HepG2 (cell line): ENCODE results near the gene RHBDD2. TPM values are rescaled to one million over a fixed set of nuclear protein-coding genes. Genes with fewer than 3 reads are reported as not detected.

Experiments used
- ARHGAP35 ChIP-seq: sonication (generic); formaldehyde crosslinking; IDR thresholded peaks from 2 replicates; pipeline ENCODE4 v1.9.0; 2022; ENCODE audit warnings: mild to moderate bottlenecking, inconsistent platforms, moderate library complexity, missing genetic modification reagents, borderline replicate concordance
- ASH2L ChIP-seq: fragments of 300-600, 200-600 bp; sonication (generic); IDR thresholded peaks from 2 replicates; pipeline ENCODE4 v1.7.0; 2017; ENCODE audit warnings: low read depth, mild to moderate bottlenecking, moderate library complexity, mixed read lengths, low read length; ENCODE audit not compliant: insufficient read length
- BHLHE40 ChIP-seq: IDR thresholded peaks from 2 replicates; pipeline ENCODE4 v1.6.1; 2011; ENCODE audit warnings: low read length, improper control_type of control experiment
- DNMT1 ChIP-seq: sonication (generic); formaldehyde crosslinking; IDR thresholded peaks from 2 replicates; pipeline ENCODE4 v1.5.1; 2020; ENCODE audit warnings: mild to moderate bottlenecking, missing genetic modification reagents
- FOXJ3 ChIP-seq: sonication (generic); formaldehyde crosslinking; IDR thresholded peaks from 2 replicates; pipeline ENCODE4 v1.4.0; 2020; ENCODE audit warnings: missing genetic modification reagents, mild to moderate bottlenecking, borderline replicate concordance
- KLF16 ChIP-seq, 2 experiments: sonication (generic) in 1 of 2; formaldehyde crosslinking in 1 of 2; IDR thresholded peaks; 2 replicates each; pipeline versions ENCODE4 v1.6.1 to v1.8.0; 2016 to 2023; ENCODE audit warnings: missing genetic modification reagents in 2 of 2, missing compliant biosample characterization in 1 of 2
- MZF1 ChIP-seq: sonication (generic); formaldehyde crosslinking; IDR thresholded peaks from 2 replicates; pipeline ENCODE4 v1.8.1; 2023; ENCODE audit warnings: mild to moderate bottlenecking, missing genetic modification reagents, borderline replicate concordance
- STAG1 ChIP-seq: sonication (generic); formaldehyde crosslinking; IDR thresholded peaks from 2 replicates; pipeline ENCODE4 v1.4.0; 2020; ENCODE audit warnings: missing genetic modification reagents
- STAT5B ChIP-seq: sonication (generic); formaldehyde crosslinking; IDR thresholded peaks from 2 replicates; pipeline ENCODE4 v1.4.0; 2020; ENCODE audit warnings: missing genetic modification reagents
- TBX3 ChIP-seq: fragments of 450-650 bp; IDR thresholded peaks from 2 replicates; pipeline ENCODE4 v1.6.1; 2017; ENCODE audit warnings: antibody characterized with exemption, mild to moderate bottlenecking, inconsistent platforms, borderline replicate concordance
- ZBTB1 ChIP-seq: sonication (generic); formaldehyde crosslinking; IDR thresholded peaks from 2 replicates; pipeline ENCODE4 v1.4.0; 2020; ENCODE audit warnings: missing genetic modification reagents, borderline replicate concordance
- ZNF333 ChIP-seq: sonication (generic); formaldehyde crosslinking; IDR thresholded peaks from 2 replicates; pipeline ENCODE4 v1.4.0; 2020; ENCODE audit warnings: mild to moderate bottlenecking, missing genetic modification reagents, borderline replicate concordance
- ZNF510 ChIP-seq: sonication (generic); formaldehyde crosslinking; IDR thresholded peaks from 2 replicates; pipeline ENCODE4 v1.4.0; 2020; ENCODE audit warnings: low read depth, mild to moderate bottlenecking, missing genetic modification reagents
- polyA plus RNA-seq, 8 experiments: library from polyadenylated mRNA; depleted of rRNA in 3 of 8; stranded (reverse) in 7 of 8; unstranded in 1 of 8; fragments of >200 nt; fragmentation: Illumina TruSeq in 4 of 8; extraction: Trizol in 4 of 8; gene quantifications; 2 replicates each; pipeline versions ENCODE4 v1.2.1 to v1.2.3, GENCODE V29; 2011 to 2016; ENCODE audit warnings: low read depth in 4 of 8, missing spikeins in 1 of 8, mixed read lengths in 1 of 8; ENCODE audit not compliant: insufficient read depth in 1 of 8
- total RNA-seq, 5 experiments: library from RNA; depleted of rRNA; stranded (reverse); fragments of >200 nt; fragmentation: Illumina TruSeq; extraction: Trizol; gene quantifications; 2 replicates each; pipeline ENCODE4 v1.2.3, GENCODE V29; 2016; ENCODE audit warnings: low read depth in 1 of 5
- TF ChIP-seq, protein P1 (sequence below): sonication (generic); formaldehyde crosslinking; IDR thresholded peaks from 2 replicates; pipeline ENCODE4 v1.4.0; 2020; ENCODE audit warnings: missing genetic modification reagents
- TF ChIP-seq, protein P2 (sequence below): sonication (generic); formaldehyde crosslinking; IDR thresholded peaks from 2 replicates; pipeline ENCODE4 v1.4.0; 2020; ENCODE audit warnings: missing genetic modification reagents, borderline replicate concordance
- TF ChIP-seq, protein P3 (sequence below): IDR thresholded peaks from 2 replicates; pipeline ENCODE4 v1.4.0; 2020; ENCODE audit warnings: mild to moderate bottlenecking, missing genetic modification reagents
- TF ChIP-seq, protein P4 (sequence below): sonication (generic); formaldehyde crosslinking; IDR thresholded peaks from 2 replicates; pipeline ENCODE4 v1.9.0; 2021; ENCODE audit warnings: missing genetic modification reagents, mild to moderate bottlenecking, borderline replicate concordance

RHBDD2 gene
- total and polyA plus RNA-seq, 2 of the 13 experiments (the other 11 are each of a cell fraction or from before 2014, with no cell fraction given): 23.1 to 26.4 TPM

DNA sequence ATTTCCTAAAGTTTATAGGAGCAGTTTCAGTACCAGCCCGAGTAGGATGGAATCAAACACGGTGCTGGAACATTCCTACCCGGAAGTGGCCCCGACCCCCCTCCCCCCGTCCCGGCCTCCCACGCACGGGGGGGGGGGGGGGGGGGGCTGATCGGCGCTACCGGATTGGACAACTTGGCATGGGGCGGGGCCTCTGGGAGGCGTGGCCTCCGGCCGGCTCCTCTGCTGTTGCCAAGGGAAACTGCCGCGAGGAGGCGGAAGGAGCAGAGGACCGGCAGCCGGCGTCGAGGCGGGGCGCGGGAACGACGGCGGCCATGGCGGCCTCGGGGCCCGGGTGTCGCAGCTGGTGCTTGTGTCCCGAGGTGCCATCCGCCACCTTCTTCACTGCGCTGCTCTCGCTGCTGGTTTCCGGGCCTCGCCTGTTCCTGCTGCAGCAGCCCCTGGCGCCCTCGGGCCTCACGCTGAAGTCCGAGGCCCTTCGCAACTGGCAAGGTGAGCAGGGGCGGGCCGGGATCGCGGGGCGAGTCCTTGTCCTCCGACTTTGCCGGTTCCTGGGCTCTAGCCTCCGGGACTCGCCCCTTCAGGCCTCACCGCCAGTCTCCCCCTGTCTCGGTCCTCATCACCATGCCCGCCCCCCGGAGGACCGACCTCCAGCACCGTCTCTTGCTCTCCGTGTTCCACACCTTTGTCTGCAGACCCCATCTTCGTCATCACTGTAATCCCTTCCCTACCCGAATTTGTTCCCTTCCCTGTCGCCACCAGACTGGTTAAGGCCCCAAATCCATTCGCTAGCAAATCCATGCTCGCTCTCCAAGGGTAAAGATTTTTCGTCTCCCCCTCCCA lies at the start of gene RHBDD2 (continued):
- TF ChIP-seq, protein P1, sequence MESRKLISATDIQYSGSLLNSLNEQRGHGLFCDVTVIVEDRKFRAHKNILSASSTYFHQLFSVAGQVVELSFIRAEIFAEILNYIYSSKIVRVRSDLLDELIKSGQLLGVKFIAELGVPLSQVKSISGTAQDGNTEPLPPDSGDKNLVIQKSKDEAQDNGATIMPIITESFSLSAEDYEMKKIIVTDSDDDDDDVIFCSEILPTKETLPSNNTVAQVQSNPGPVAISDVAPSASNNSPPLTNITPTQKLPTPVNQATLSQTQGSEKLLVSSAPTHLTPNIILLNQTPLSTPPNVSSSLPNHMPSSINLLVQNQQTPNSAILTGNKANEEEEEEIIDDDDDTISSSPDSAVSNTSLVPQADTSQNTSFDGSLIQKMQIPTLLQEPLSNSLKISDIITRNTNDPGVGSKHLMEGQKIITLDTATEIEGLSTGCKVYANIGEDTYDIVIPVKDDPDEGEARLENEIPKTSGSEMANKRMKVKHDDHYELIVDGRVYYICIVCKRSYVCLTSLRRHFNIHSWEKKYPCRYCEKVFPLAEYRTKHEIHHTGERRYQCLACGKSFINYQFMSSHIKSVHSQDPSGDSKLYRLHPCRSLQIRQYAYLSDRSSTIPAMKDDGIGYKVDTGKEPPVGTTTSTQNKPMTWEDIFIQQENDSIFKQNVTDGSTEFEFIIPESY: no peak
- no peak for TF ChIP-seq ZBTB1 (CRISPR knock-in tag)
- TF ChIP-seq ASH2L: peak; percentile 72
- peak; percentile 51 for TF ChIP-seq STAG1
- no peak for TF ChIP-seq ARHGAP35 (CRISPR knock-in tag)
- TF ChIP-seq STAT5B (CRISPR knock-in tag): no peak
- peak in 1 of 2 experiments; percentile 46; a peak in 1 of 4 replicates for TF ChIP-seq KLF16 (CRISPR knock-in tag; IDR thresholded peaks at IDR 0.05)
- TF ChIP-seq, protein P2, sequence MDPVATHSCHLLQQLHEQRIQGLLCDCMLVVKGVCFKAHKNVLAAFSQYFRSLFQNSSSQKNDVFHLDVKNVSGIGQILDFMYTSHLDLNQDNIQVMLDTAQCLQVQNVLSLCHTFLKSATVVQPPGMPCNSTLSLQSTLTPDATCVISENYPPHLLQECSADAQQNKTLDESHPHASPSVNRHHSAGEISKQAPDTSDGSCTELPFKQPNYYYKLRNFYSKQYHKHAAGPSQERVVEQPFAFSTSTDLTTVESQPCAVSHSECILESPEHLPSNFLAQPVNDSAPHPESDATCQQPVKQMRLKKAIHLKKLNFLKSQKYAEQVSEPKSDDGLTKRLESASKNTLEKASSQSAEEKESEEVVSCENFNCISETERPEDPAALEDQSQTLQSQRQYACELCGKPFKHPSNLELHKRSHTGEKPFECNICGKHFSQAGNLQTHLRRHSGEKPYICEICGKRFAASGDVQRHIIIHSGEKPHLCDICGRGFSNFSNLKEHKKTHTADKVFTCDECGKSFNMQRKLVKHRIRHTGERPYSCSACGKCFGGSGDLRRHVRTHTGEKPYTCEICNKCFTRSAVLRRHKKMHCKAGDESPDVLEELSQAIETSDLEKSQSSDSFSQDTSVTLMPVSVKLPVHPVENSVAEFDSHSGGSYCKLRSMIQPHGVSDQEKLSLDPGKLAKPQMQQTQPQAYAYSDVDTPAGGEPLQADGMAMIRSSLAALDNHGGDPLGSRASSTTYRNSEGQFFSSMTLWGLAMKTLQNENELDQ: no peak
- TF ChIP-seq, protein P3, sequence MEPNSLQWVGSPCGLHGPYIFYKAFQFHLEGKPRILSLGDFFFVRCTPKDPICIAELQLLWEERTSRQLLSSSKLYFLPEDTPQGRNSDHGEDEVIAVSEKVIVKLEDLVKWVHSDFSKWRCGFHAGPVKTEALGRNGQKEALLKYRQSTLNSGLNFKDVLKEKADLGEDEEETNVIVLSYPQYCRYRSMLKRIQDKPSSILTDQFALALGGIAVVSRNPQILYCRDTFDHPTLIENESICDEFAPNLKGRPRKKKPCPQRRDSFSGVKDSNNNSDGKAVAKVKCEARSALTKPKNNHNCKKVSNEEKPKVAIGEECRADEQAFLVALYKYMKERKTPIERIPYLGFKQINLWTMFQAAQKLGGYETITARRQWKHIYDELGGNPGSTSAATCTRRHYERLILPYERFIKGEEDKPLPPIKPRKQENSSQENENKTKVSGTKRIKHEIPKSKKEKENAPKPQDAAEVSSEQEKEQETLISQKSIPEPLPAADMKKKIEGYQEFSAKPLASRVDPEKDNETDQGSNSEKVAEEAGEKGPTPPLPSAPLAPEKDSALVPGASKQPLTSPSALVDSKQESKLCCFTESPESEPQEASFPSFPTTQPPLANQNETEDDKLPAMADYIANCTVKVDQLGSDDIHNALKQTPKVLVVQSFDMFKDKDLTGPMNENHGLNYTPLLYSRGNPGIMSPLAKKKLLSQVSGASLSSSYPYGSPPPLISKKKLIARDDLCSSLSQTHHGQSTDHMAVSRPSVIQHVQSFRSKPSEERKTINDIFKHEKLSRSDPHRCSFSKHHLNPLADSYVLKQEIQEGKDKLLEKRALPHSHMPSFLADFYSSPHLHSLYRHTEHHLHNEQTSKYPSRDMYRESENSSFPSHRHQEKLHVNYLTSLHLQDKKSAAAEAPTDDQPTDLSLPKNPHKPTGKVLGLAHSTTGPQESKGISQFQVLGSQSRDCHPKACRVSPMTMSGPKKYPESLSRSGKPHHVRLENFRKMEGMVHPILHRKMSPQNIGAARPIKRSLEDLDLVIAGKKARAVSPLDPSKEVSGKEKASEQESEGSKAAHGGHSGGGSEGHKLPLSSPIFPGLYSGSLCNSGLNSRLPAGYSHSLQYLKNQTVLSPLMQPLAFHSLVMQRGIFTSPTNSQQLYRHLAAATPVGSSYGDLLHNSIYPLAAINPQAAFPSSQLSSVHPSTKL: 0 out of 2 replicates have a peak, but pooled peaks have one; percentile 22
- TF ChIP-seq ZNF510 (CRISPR knock-in tag): no peak; the same call in 1 of the 2 replicates
- TF ChIP-seq FOXJ3 (CRISPR knock-in tag): no peak
- TF ChIP-seq MZF1: no peak; the same call in 1 of the 2 replicates
- TF ChIP-seq BHLHE40: no peak
- TF ChIP-seq DNMT1 (CRISPR knock-in tag): peak; percentile 98
- peak; percentile 80; the same call in 1 of the 2 replicates for TF ChIP-seq ZNF333 (CRISPR knock-in tag)
- TF ChIP-seq, protein P4, sequence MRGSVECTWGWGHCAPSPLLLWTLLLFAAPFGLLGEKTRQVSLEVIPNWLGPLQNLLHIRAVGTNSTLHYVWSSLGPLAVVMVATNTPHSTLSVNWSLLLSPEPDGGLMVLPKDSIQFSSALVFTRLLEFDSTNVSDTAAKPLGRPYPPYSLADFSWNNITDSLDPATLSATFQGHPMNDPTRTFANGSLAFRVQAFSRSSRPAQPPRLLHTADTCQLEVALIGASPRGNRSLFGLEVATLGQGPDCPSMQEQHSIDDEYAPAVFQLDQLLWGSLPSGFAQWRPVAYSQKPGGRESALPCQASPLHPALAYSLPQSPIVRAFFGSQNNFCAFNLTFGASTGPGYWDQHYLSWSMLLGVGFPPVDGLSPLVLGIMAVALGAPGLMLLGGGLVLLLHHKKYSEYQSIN (CRISPR knock-in tag): no peak
- no peak for TF ChIP-seq TBX3
